RWPE2 (cell line): Measurements from ENCODE around the gene NDRG3.
A peak's percentile ranks its signal among the peaks of the same experiment; 100 is the strongest.

Experiments
- ATAC-seq: fragments of 200-7000 bp; cut with Tn5 transposase; 3 replicates; pipeline ENCODE4 v1.9.1; 2021; ENCODE audit warnings: low read depth
- DNase-seq: peaks from one replicate; pipeline ENCODE4 v3.0.0-alpha.2; 2020; ENCODE audit warnings: low spot score
- H3K27ac ChIP-seq: fragments of 450-650 bp; 2 replicates; pipeline ENCODE4 v1.5.1; 2017; ENCODE audit warnings: mild to moderate bottlenecking; ENCODE audit not compliant: poor library complexity, severe bottlenecking
- H3K27me3 ChIP-seq: fragments of 250-450 bp; sonication (Bioruptor Pico); 2 replicates; pipeline ENCODE4 v1.5.1; 2021; ENCODE audit warnings: mild to moderate bottlenecking, moderate library complexity; ENCODE audit not compliant: insufficient read depth, poor library complexity, severe bottlenecking
- H3K36me3 ChIP-seq: fragments of 250-450 bp; sonication (Bioruptor Pico); 2 replicates; pipeline ENCODE4 v1.5.1; 2020; ENCODE audit warnings: low read depth, mild to moderate bottlenecking, moderate library complexity
- H3K4me1 ChIP-seq: fragments of 250-450 bp; sonication (Bioruptor Pico); 2 replicates; pipeline ENCODE4 v1.5.1; 2021; ENCODE audit warnings: mild to moderate bottlenecking, moderate library complexity; ENCODE audit not compliant: insufficient read depth, poor library complexity, severe bottlenecking
- H3K4me3 ChIP-seq: fragments of 250-450 bp; sonication (Bioruptor Pico); 2 replicates; pipeline ENCODE4 v1.5.1; 2021; ENCODE audit warnings: mild to moderate bottlenecking, moderate library complexity; ENCODE audit not compliant: severe bottlenecking
- H3K9me3 ChIP-seq: fragments of 250-450 bp; sonication (Bioruptor Pico); 2 replicates; pipeline ENCODE4 v1.5.1; 2021; ENCODE audit warnings: mild to moderate bottlenecking, moderate library complexity; ENCODE audit not compliant: severe bottlenecking
- CTCF ChIP-seq: fragments of 450-650 bp; IDR thresholded peaks from one replicate; pipeline ENCODE4 v1.5.1; 2017; ENCODE audit warnings: mild to moderate bottlenecking, moderate library complexity; ENCODE audit not compliant: poor library complexity, severe bottlenecking

Gene NDRG3

GRCh38 chr20:36666181-36666740, 79.6 kb downstream of the NDRG3 start:
- ATAC-seq (peak; percentile 83), DNase-seq (no peak)
- H3K36me3 ChIP-seq, result peaks cover 47% of the 10 kb centered on the region

GRCh38 chr20:36663031-36663430, 82.9 kb downstream of the NDRG3 start:
- no peak for TF ChIP-seq CTCF
- H3K36me3 ChIP-seq, result peaks cover 49% of the 10 kb centered on the region
- ATAC-seq, result no peak
- H3K27me3 ChIP-seq, result no peaks in the 10 kb centered on the region
- H3K4me3 ChIP-seq, result no peak overlapping the region
- H3K9me3 ChIP-seq, result no peaks in the 10 kb centered on the region
- H3K27ac ChIP-seq, result no peak overlapping the region
- no peaks in the 10 kb centered on the region for H3K4me1 ChIP-seq
- DNase-seq, result no peak

More at GRCh38 chr20:36666181-36666740, 79.6 kb downstream of the NDRG3 start:
- Histone ChIP-seq H3K4me1 (no peaks in the 10 kb centered on the region), H3K9me3 (no peaks in the 10 kb centered on the region), H3K4me3 (no peak overlapping the region), H3K27me3 (no peaks in the 10 kb centered on the region), H3K27ac (no peak overlapping the region)
- peak; percentile 68 for TF ChIP-seq CTCF

- H3K36me3 ChIP-seq, result peaks cover 20% of the 10 kb centered on the region; the same call in 1 of the 2 replicates
- no peak overlapping the region for H3K4me3 ChIP-seq
- DNase-seq (no peak), ATAC-seq (no peak)
- TF ChIP-seq CTCF, result no peak
- H3K27me3 ChIP-seq, result no peaks in the 10 kb centered on the region
- no peak overlapping the region for H3K27ac ChIP-seq
- no peaks in the 10 kb centered on the region for H3K9me3 ChIP-seq
- H3K4me1 ChIP-seq, result no peaks in the 10 kb centered on the region
Observed at GRCh38 chr20:36658300-36658699, 87.6 kb downstream of the NDRG3 start.

GRCh38 chr20:36656733-36657132, 89.2 kb downstream of the NDRG3 start:
- H3K36me3 ChIP-seq, result peaks cover 18% of the 10 kb centered on the region; the same call in 1 of the 2 replicates
- H3K27ac ChIP-seq, result no peak overlapping the region
- no peak for TF ChIP-seq CTCF
- DNase-seq (no peak), ATAC-seq (no peak)
- H3K9me3 ChIP-seq, result no peaks in the 10 kb centered on the region
- H3K4me1 ChIP-seq, result no peaks in the 10 kb centered on the region
- H3K4me3 ChIP-seq, result no peak overlapping the region
- no peaks in the 10 kb centered on the region for H3K27me3 ChIP-seq

- Histone ChIP-seq H3K36me3 (peaks cover 16% of the 10 kb centered on the region; the same call in 1 of the 2 replicates), H3K4me1 (no peaks in the 10 kb centered on the region)
- no peak for ATAC-seq
Observed at GRCh38 chr20:36655004-36655403, 90.9 kb downstream of the NDRG3 start.

More at GRCh38 chr20:36655004-36655403, 90.9 kb downstream of the NDRG3 start:
- Histone ChIP-seq H3K27ac (no peak overlapping the region), H3K27me3 (no peaks in the 10 kb centered on the region), H3K9me3 (no peaks in the 10 kb centered on the region), H3K4me3 (no peak overlapping the region)
- TF ChIP-seq CTCF, result no peak
- no peak for DNase-seq
